Neural progenitor cell (in vitro differentiated cells): Measurements from ENCODE around the gene WDR74. TPM values are rescaled to one million over a fixed set of nuclear protein-coding genes. Genes with fewer than 3 reads are reported as not detected.
A peak's percentile ranks its signal among the peaks of the same experiment; 100 is the strongest.
"Not testable (repeated sequence)": the region's sequence is repeated elsewhere in the genome, so short reads cannot be mapped to it uniquely, and the experiment has no call there.

Experiments
- DNase-seq: peaks from one replicate; pipeline ENCODE4 v3.0.0-alpha.2; 2016; ENCODE audit warnings: low spot score
- H2AFZ ChIP-seq: fragments of 200-600 bp; sonication (generic); replicated peaks from 2 replicates; pipeline ENCODE4 v1.6.1; 2016; ENCODE audit warnings: antibody characterized with exemption
- H3F3A ChIP-seq: fragments of 200-600 bp; sonication (generic); 2 replicates; pipeline ENCODE4 v1.6.1; 2016; ENCODE audit warnings: antibody characterized with exemption, low read depth
- H3K27ac ChIP-seq: fragments of 200-600 bp; sonication (generic); 2 replicates; pipeline ENCODE4 v1.5.1; 2016; ENCODE audit warnings: mild to moderate bottlenecking
- H3K27me3 ChIP-seq: fragments of 200-600 bp; sonication (generic); 2 replicates; pipeline ENCODE4 v1.6.1; 2016; ENCODE audit warnings: mild to moderate bottlenecking, moderate library complexity
- H3K36me3 ChIP-seq: fragments of 200-600 bp; sonication (generic); 2 replicates; pipeline ENCODE4 v1.5.1; 2016
- H3K4me1 ChIP-seq: fragments of 200-600 bp; sonication (generic); 2 replicates; pipeline ENCODE4 v1.6.1; 2016; ENCODE audit warnings: mixed run types
- H3K4me2 ChIP-seq: fragments of 200-600 bp; sonication (generic); 2 replicates; pipeline ENCODE4 v1.6.1; 2016
- H3K4me3 ChIP-seq: fragments of 200-600 bp; sonication (generic); 2 replicates; pipeline ENCODE4 v1.5.1; 2016
- H3K79me2 ChIP-seq: fragments of 200-600 bp; sonication (generic); 2 replicates; pipeline ENCODE4 v1.6.1; 2016; ENCODE audit warnings: low read depth
- H3K9ac ChIP-seq: fragments of 200-600 bp; sonication (generic); 2 replicates; pipeline ENCODE4 v1.6.1; 2016
- H3K9me3 ChIP-seq: fragments of 200-600 bp; sonication (generic); 2 replicates; pipeline ENCODE4 v1.5.1; 2016; ENCODE audit warnings: low read depth
- H4K20me1 ChIP-seq: fragments of 200-600 bp; sonication (generic); 2 replicates; pipeline ENCODE4 v1.6.1; 2016; ENCODE audit warnings: low read depth
- H3K27ac Mint-ChIP-seq: 3 replicates; pipeline ENCODE4 v1.8.0; 2021; ENCODE audit warnings: mixed read lengths
- H3K27me3 Mint-ChIP-seq: 2 replicates; pipeline ENCODE4 v1.8.0; 2022; ENCODE audit warnings: low read depth, mild to moderate bottlenecking, inconsistent platforms, moderate library complexity, mixed read lengths; ENCODE audit not compliant: insufficient read depth
- H3K36me3 Mint-ChIP-seq: 3 replicates; pipeline ENCODE4 v1.8.0; 2021; ENCODE audit warnings: mixed read lengths
- H3K4me1 Mint-ChIP-seq: 3 replicates; pipeline ENCODE4 v1.8.0; 2021; ENCODE audit warnings: mixed read lengths
- H3K4me3 Mint-ChIP-seq: 3 replicates; pipeline ENCODE4 v1.8.0; 2021; ENCODE audit warnings: mild to moderate bottlenecking, moderate library complexity, mixed read lengths
- H3K9me3 Mint-ChIP-seq: 3 replicates; pipeline ENCODE4 v1.8.0; 2020; ENCODE audit warnings: mixed read lengths
- EZH2 ChIP-seq: fragments of 200-600 bp; sonication (generic); IDR thresholded peaks from 2 replicates; pipeline ENCODE4 v1.6.1; 2017; ENCODE audit warnings: antibody characterized with exemption, mild to moderate bottlenecking, moderate library complexity
- EZH2phosphoT487 ChIP-seq: fragments of 200-600 bp; sonication (generic); IDR thresholded peaks from 2 replicates; pipeline ENCODE4 v1.6.1; 2017; ENCODE audit warnings: antibody characterized with exemption
- total RNA-seq: library from RNA; depleted of rRNA; stranded (reverse); fragments of >200 nt; gene quantifications from 2 replicates; pipeline ENCODE4 v1.2.3, GENCODE V29; 2015; ENCODE audit warnings: low replicate concordance
- TF ChIP-seq, protein P1 (sequence below): fragments of 200-600 bp; sonication (generic); IDR thresholded peaks from 2 replicates; pipeline ENCODE4 v1.5.1; 2017; ENCODE audit warnings: antibody characterized with exemption, mild to moderate bottlenecking

The WDR74 gene
- total RNA-seq, 1 donor from 2014 or later, result 40.0 TPM

- H3K9ac ChIP-seq, result peak overlapping the region; percentile 10
- H4K20me1 ChIP-seq, H3K4me1 ChIP-seq, H3K27me3 Mint-ChIP-seq, H3K9me3 ChIP-seq, H3K4me3 Mint-ChIP-seq, H2AFZ ChIP-seq, H3K27me3 ChIP-seq, H3K36me3 ChIP-seq, H3K36me3 Mint-ChIP-seq, H3K9me3 Mint-ChIP-seq: not testable (repeated sequence)
- DNase-seq, result peak; percentile 90
- Mint-ChIP-seq H3K27ac (peak overlapping the region; percentile 78), H3K4me1 (peaks cover 29% of the 10 kb centered on the region)
- peaks cover 35% of the 10 kb centered on the region for H3K79me2 ChIP-seq
- H3K4me3 ChIP-seq, result peak overlapping the region; percentile 90
- peak overlapping the region; percentile 99 for H3K27ac ChIP-seq
- peak overlapping the region; percentile 89 for H3K4me2 ChIP-seq
- peaks cover 51% of the 10 kb centered on the region for H3F3A ChIP-seq
Measured at GRCh38 chr11:62840721-62841360, 1.5 kb upstream of the WDR74 start.

DNA sequence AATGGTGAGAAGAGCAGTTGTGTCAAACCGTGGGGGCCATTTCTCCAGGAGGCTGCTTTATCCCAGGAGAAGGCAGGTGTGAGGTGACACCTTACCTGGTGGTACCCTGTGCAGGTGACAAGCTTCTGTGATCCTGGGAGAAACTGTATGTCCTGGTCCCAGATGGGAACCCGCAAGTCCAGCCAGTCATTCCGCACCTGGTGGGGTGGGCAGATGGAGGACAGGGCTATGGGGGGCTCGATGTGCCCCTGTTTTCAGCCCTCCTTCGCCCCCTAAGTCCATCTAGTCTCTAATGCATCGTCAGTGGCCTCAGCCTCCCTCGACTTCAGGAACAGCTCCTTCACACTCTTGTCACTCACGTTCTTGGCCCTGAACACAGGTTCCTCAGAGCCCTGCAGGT, 4.1 kb downstream of the WDR74 start:
- peaks cover 43% of the 10 kb centered on the region for H3K79me2 ChIP-seq
- H3K36me3 Mint-ChIP-seq, result peaks cover 13% of the 10 kb centered on the region

DNA sequence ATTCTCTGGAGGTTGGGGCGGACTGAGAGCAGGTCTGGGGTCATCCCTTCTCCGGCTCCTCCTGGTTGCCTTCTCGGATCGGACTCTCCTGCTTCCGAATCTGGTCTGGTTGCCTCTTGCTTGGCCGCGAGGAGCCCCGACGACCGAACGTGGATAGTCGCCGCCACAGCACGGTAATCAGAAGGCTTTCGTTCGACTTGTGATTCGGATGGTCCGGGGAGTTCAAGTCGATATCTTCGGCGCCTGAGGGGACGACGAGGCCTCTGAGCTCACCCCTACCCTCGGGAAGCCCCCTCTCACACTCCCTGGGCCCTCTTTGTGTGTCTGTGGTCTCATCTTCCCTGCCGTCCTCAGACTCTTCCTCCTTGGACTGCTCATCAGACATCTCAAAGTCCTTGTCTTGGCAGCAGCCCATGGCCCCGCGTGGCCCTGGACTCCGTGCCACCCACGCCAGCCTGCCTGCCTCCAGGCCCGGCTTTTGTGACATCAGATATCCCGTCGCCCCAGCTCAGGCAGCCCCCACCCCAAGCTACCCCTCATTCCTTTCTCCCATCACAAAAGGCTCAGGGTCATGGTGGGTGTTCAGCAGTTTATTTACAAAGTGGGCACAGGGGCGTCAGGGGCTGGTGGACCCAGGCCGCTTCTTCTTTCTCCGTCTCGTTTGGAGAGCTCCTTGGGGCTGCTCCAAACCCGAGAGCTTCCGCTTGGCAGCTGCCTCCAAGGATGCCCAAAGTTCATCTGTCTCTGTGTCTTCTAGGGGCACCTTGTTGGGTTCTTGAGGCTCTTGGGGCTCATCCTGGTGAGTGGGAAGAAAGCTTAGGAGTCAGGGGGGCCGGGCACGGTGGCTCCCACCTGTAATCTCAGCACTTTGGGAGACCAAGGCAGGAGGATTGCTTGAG, 6.8 kb downstream of the WDR74 start, which contains the start of gene TEX54:
Gene TEX54, minus strand, starts transcription at position 506 of the 899 bp plus-strand sequence.
- H3K4me1 Mint-ChIP-seq, result peaks cover 19% of the 10 kb centered on the region
- TF ChIP-seq, protein P1, sequence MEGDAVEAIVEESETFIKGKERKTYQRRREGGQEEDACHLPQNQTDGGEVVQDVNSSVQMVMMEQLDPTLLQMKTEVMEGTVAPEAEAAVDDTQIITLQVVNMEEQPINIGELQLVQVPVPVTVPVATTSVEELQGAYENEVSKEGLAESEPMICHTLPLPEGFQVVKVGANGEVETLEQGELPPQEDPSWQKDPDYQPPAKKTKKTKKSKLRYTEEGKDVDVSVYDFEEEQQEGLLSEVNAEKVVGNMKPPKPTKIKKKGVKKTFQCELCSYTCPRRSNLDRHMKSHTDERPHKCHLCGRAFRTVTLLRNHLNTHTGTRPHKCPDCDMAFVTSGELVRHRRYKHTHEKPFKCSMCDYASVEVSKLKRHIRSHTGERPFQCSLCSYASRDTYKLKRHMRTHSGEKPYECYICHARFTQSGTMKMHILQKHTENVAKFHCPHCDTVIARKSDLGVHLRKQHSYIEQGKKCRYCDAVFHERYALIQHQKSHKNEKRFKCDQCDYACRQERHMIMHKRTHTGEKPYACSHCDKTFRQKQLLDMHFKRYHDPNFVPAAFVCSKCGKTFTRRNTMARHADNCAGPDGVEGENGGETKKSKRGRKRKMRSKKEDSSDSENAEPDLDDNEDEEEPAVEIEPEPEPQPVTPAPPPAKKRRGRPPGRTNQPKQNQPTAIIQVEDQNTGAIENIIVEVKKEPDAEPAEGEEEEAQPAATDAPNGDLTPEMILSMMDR, result no peak
- no peak for TF ChIP-seq EZH2phosphoT487
- TF ChIP-seq EZH2, result no peak
- H3K36me3 Mint-ChIP-seq, result peaks cover 12% of the 10 kb centered on the region
- Histone ChIP-seq H3K4me2 (peak within 1 kb of the TSS; percentile 87), H2AFZ (peak within 1 kb of the TSS; percentile 77), H3K4me1 (peaks cover 12% of the 10 kb centered on the region), H3F3A (peaks cover 25% of the 10 kb centered on the region), H3K27ac (peak within 1 kb of the TSS; percentile 79), H3K9ac (peak within 1 kb of the TSS; percentile 65), H3K36me3 (no peaks in the 10 kb centered on the region), H3K27me3 (no peaks in the 10 kb centered on the region), H3K79me2 (peaks cover 51% of the 10 kb centered on the region), H3K9me3 (no peaks in the 10 kb centered on the region), H4K20me1 (peaks cover 16% of the 10 kb centered on the region), H3K4me3 (peak within 1 kb of the TSS; percentile 91)
- H3K9me3 Mint-ChIP-seq, result no peaks in the 10 kb centered on the region
- peaks cover 9% of the 10 kb centered on the region for H3K27me3 Mint-ChIP-seq
- peak within 1 kb of the TSS; percentile 99 for H3K27ac Mint-ChIP-seq
- peak within 1 kb of the TSS; percentile 97 for H3K4me3 Mint-ChIP-seq
- no peak for DNase-seq

More for the DNA sequence above, 4.1 kb downstream of the WDR74 start:
- Mint-ChIP-seq H3K4me1 (peaks cover 30% of the 10 kb centered on the region), H3K27ac (no peak overlapping the region), H3K4me3 (peak overlapping the region; percentile 9), H3K9me3 (no peaks in the 10 kb centered on the region), H3K27me3 (peaks cover 12% of the 10 kb centered on the region)
- peaks cover 16% of the 10 kb centered on the region for H4K20me1 ChIP-seq
- no peak overlapping the region for H3K9ac ChIP-seq
- H3K4me3 ChIP-seq, result no peak overlapping the region
- H3K27ac ChIP-seq, result no peak overlapping the region
- H3F3A ChIP-seq, result peaks cover 39% of the 10 kb centered on the region
- no peaks in the 10 kb centered on the region for H3K36me3 ChIP-seq
- TF ChIP-seq EZH2, result no peak
- TF ChIP-seq, protein P1, result no peak
- TF ChIP-seq EZH2phosphoT487, result no peak
- H3K9me3 ChIP-seq, result no peaks in the 10 kb centered on the region
- no peaks in the 10 kb centered on the region for H3K27me3 ChIP-seq
- no peak overlapping the region for H3K4me2 ChIP-seq
- peaks cover 9% of the 10 kb centered on the region for H3K4me1 ChIP-seq
- DNase-seq, result no peak
- no peak overlapping the region for H2AFZ ChIP-seq
